RPMI7951 (cell line): ENCODE results near the gene SUPT7L. TPM values are rescaled to one million over a fixed set of nuclear protein-coding genes. Genes with fewer than 3 reads are reported as not detected.
A peak's percentile ranks its signal among the peaks of the same experiment; 100 is the strongest.
"Not testable (repeated sequence)": the region's sequence is repeated elsewhere in the genome, so short reads cannot be mapped to it uniquely, and the experiment has no call there.

Experiments used
- DNase-seq: peaks from one replicate; pipeline ENCODE4 v3.0.0-alpha.2; 2012; ENCODE audit warnings: low read depth
- total RNA-seq: library from RNA; depleted of rRNA; stranded (reverse); fragments of >200 nt; shearing (Covaris generic); gene quantifications from 2 replicates; pipeline ENCODE4 v1.2.3, GENCODE V29; 2014; rRNA removed

SUPT7L gene
- total RNA-seq, 1 experiment from 2014 or later, result 31.5 TPM

- peak; percentile 52 for DNase-seq
Observed at GRCh38 chr2:27638037-27638637, 25.3 kb downstream of the SUPT7L start.

GRCh38 chr2:27636766-27637165 lies 26.6 kb downstream of the SUPT7L start:
- DNase-seq, result peak; percentile 34

GRCh38 chr2:27634291-27634690 lies 29.1 kb downstream of the SUPT7L start:
- no peak for DNase-seq

GRCh38 chr2:27630257-27630656 lies 33.2 kb downstream of the SUPT7L start:
- DNase-seq, result not testable (repeated sequence)

- DNase-seq, result peak; percentile 96
Observed at GRCh38 chr2:27628767-27629709, 34.4 kb downstream of the SUPT7L start, which contains the start of the genes CCDC121 and GPN1. Gene CCDC121, minus strand, starts transcription at chr2:27629012. Its CDS starts 1,213 bp downstream, at chr2:27627799. Gene GPN1, plus strand, starts transcription at chr2:27629050. Its CDS starts 9 bp downstream, at chr2:27629059.

- peak; percentile 75 for DNase-seq
Observed at GRCh38 chr2:27627963-27628766, 35.2 kb downstream of the SUPT7L start.

GRCh38 chr2:27626921-27627320 lies 36.5 kb downstream of the SUPT7L start:
- peak; percentile 24 for DNase-seq

DNA sequence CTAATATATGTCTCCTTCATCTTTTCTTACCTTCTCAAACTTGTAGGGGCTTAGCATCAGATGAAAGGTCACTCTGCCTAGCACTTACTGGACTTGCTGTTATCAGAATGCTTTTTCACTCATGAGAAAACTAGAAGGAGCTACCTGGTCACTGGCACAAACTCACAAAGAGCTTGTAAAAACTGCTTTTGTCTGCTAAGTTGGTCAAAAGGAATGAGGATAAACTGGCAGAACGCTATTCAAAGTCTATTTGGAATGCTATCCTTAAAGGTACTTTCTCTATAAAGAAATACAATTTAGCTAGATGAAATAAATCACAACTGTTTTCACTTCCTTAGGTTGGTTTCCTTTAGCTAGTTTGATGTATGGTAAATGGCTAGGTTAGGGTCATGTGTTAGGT lies 37.1 kb downstream of the SUPT7L start:
- DNase-seq, result not testable (repeated sequence)

- DNase-seq, result no peak
Observed at GRCh38 chr2:27624943-27625342, 38.5 kb downstream of the SUPT7L start.

GRCh38 chr2:27622921-27623384 lies 40.5 kb downstream of the SUPT7L start:
- peak; percentile 85 for DNase-seq

GRCh38 chr2:27621524-27621923 lies 41.9 kb downstream of the SUPT7L start:
- DNase-seq, result no peak

DNA sequence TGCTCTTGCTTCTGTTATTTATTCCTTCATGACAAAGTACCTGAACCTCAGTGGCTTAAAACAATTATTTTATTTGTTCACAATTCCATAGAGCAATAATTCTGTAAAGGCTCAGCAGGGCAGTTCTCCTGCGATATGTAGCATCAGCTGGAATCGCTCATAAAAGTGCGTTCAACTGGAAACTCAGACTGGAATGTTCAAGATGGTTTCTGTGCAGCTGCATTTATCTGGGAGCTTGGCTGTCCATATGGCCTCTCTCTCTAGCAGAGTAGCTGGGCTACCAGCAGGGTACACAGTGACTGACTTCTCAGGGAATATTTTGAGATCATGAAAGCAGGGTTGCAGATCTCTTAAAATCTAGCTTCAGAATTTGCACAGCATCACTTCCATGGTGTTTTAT lies 48.1 kb downstream of the SUPT7L start:
- DNase-seq, result no peak

DNA sequence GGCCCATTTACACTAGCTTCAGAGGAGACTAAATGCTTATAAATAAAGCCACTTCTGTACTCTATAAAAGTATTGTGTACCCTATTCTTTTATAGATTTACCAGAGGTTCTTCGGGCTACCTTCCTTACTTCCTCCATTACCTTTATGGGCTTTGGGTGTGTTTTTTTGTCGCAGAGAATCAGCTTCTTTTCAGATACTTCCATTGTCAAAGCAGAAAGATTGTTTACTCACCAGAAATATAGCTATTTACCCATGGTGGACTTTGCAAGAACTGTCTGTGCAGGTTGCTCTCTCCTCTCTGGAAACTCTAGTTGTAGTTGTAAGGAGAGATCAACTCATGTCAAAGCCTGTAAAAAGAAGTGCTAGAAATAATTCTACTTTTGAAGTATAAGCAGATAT lies 49.4 kb downstream of the SUPT7L start:
- DNase-seq, result no peak

DNA sequence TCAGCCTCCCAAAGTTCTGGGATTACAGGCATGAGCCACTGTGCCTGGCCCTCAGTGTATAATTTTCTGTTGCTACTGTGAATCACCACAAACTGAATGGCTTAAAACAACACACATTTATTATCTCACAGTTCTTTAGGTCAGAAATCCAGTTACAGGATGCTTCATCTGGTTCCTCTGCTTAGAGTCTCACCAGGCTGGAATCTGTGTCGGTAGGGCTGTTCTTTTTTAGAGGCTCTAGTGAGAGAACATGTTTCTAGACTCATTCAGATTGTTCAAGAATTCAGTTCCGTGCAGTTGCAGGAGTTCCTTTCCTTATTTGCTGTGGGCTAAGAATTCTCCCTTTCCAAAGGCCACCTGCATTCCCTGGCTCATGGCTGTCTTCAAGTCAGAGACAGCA lies 56.8 kb downstream of the SUPT7L start:
- no peak for DNase-seq

Other genes starting within 250 kb of the SUPT7L start
- 138 and 153 TPM in 2 replicates for gene NRBP1, start 235.0 kb downstream of the SUPT7L start, total RNA-seq
- 0.48 TPM in 1 of 2 replicates, not detected in the other for gene KRTCAP3, start 221.2 kb downstream of the SUPT7L start, total RNA-seq
- 16.1 and 20.5 TPM in 2 replicates for gene IFT172, start 173.9 kb downstream of the SUPT7L start, total RNA-seq
- 6.1 and 6.3 TPM in 2 replicates for gene FNDC4, start 168.4 kb downstream of the SUPT7L start, total RNA-seq
- gene GCKR, start 166.8 kb downstream of the SUPT7L start, total RNA-seq, result not detected in 2 replicates
- gene ZNF512, start 80.6 kb downstream of the SUPT7L start, total RNA-seq, result 19.8 and 20.5 TPM in 2 replicates
- 1.8 and 2.2 TPM in 2 replicates for gene CCDC121, start 34.6 kb downstream of the SUPT7L start, total RNA-seq
- gene GPN1, start 34.6 kb downstream of the SUPT7L start, total RNA-seq, result 61.9 and 63.3 TPM in 2 replicates
- gene SLC4A1AP, start 275 bp upstream of the SUPT7L start, total RNA-seq, result 37.9 and 40.0 TPM in 2 replicates
- 335 and 349 TPM in 2 replicates for gene MRPL33, start 108.1 kb upstream of the SUPT7L start, total RNA-seq
- gene RBKS, start 226.8 kb upstream of the SUPT7L start, total RNA-seq, result 1.8 and 2.8 TPM in 2 replicates
- gene BABAM2, start 227.1 kb upstream of the SUPT7L start, total RNA-seq, result 41.7 and 54.7 TPM in 2 replicates